Brain microvascular endothelial cell (primary cell): Measurements from ENCODE around the gene ADAMTSL2.

Experiments
- DNase-seq: peaks from one replicate; pipeline ENCODE4 v3.0.0-alpha.2; 2020
- H3K27ac ChIP-seq: fragments of 250-450 bp; sonication (Bioruptor Pico); 2 replicates; pipeline ENCODE4 v1.5.1; 2020; ENCODE audit warnings: mild to moderate bottlenecking, moderate library complexity
- H3K27me3 ChIP-seq: fragments of 250-450 bp; sonication (Bioruptor Pico); replicated peaks from 2 replicates; pipeline ENCODE4 v1.5.1; 2020; ENCODE audit warnings: mild to moderate bottlenecking
- H3K36me3 ChIP-seq: fragments of 250-450 bp; sonication (Bioruptor Pico); replicated peaks from 2 replicates; pipeline ENCODE4 v1.5.1; 2020; ENCODE audit warnings: mild to moderate bottlenecking
- H3K4me3 ChIP-seq: 2 replicates; pipeline ENCODE4 v1.5.1; 2011; ENCODE audit warnings: low read depth, mild to moderate bottlenecking, control low read depth, low read length, moderate library complexity
- in situ Hi-C: cut with HindIII; loops from 2 replicates; pipeline ENCODE4 v1.10.0; 2017; ENCODE audit warnings: low sequenced_read_pairs, low pct_ligation_motif_present
- TF ChIP-seq, protein P1 (sequence below): IDR thresholded peaks from 2 replicates; pipeline ENCODE4 v1.5.1; 2011; ENCODE audit warnings: low read depth, mild to moderate bottlenecking, moderate library complexity, low read length, control low read depth, inconsistent platforms; ENCODE audit errors: missing control alignments

ADAMTSL2 gene

DNA sequence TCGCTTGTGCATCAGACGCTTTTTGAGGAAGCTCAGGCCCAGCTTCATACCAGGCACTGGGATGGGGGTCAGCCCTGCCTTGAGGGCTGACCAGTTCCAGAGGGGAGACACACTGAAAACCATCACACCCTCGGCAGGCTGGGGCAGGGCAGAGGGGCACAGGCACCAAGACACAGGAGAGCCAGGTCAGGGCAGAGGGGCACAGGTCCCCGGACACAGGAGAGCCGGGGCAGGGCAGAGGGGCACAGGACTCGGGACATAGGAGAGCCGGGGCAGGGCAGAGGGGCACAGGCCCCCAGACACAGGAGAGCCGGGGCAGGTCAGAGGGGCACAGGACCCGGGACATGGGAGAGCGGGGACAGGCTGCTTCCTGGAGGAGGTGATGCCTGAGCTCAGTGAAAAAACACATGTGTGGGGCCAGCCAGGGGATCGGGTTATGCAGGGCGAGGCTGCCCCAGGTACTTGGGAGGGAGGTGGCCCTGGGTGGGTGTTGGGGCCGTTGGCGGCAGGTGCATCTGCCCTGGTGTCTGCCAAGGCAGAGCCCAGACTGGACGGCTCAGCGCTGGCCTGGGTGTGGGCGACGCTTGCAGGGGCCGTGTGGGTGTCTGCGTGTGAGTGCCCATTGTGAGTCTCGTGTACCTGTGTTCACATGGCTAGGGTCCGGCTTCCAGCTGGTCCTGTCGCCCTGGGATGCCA is 40.5 kb upstream of the ADAMTSL2 start:
- DNase-seq, result no peak
- in situ Hi-C loops, result no loop called here
- H3K4me3 ChIP-seq, result no peak overlapping the region
- no peaks in the 10 kb centered on the region for H3K36me3 ChIP-seq
- no peak overlapping the region for H3K27ac ChIP-seq
- TF ChIP-seq, protein P1, sequence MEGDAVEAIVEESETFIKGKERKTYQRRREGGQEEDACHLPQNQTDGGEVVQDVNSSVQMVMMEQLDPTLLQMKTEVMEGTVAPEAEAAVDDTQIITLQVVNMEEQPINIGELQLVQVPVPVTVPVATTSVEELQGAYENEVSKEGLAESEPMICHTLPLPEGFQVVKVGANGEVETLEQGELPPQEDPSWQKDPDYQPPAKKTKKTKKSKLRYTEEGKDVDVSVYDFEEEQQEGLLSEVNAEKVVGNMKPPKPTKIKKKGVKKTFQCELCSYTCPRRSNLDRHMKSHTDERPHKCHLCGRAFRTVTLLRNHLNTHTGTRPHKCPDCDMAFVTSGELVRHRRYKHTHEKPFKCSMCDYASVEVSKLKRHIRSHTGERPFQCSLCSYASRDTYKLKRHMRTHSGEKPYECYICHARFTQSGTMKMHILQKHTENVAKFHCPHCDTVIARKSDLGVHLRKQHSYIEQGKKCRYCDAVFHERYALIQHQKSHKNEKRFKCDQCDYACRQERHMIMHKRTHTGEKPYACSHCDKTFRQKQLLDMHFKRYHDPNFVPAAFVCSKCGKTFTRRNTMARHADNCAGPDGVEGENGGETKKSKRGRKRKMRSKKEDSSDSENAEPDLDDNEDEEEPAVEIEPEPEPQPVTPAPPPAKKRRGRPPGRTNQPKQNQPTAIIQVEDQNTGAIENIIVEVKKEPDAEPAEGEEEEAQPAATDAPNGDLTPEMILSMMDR, result no peak
- H3K27me3 ChIP-seq, result peaks cover 2% of the 10 kb centered on the region

DNA sequence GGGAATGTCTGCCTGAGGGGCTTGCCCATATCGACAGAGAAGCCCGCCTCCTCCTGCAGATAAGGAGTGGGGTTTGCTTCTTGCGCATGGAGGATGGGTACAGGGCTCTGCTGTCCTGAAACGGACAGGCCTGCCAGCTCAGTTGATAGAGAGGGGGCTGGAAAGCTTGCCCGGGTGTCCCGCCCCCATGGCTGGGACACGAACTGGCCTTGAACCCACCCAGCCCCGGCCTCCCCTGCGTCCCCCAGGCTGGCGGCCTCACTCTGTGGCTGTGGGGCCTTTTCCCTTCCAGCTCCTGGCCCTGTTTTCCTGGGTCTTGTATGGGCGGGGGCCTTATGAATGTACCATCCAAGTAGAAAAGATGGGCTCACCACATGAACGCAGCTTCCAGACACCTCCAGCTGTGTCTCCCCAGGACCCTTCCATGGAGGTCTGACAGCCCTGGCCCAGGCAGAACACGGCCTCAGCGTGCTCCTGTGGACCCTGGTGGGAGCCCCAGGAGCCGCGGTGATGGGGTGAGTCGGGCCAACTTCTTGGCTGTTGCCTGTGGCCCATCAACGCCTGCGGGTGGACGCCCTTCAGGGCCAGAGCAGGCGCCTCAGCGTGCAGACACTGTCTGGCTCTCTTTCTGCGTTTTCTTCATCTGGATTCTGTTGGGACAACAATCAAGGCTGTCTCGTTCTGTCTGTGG is 39.7 kb upstream of the ADAMTSL2 start:
- no peak for DNase-seq
- no peak overlapping the region for H3K4me3 ChIP-seq
- no peak overlapping the region for H3K27ac ChIP-seq
- in situ Hi-C loops, result no loop called here
- H3K27me3 ChIP-seq, result peaks cover 2% of the 10 kb centered on the region
- no peaks in the 10 kb centered on the region for H3K36me3 ChIP-seq
- TF ChIP-seq, protein P1, result no peak

DNA sequence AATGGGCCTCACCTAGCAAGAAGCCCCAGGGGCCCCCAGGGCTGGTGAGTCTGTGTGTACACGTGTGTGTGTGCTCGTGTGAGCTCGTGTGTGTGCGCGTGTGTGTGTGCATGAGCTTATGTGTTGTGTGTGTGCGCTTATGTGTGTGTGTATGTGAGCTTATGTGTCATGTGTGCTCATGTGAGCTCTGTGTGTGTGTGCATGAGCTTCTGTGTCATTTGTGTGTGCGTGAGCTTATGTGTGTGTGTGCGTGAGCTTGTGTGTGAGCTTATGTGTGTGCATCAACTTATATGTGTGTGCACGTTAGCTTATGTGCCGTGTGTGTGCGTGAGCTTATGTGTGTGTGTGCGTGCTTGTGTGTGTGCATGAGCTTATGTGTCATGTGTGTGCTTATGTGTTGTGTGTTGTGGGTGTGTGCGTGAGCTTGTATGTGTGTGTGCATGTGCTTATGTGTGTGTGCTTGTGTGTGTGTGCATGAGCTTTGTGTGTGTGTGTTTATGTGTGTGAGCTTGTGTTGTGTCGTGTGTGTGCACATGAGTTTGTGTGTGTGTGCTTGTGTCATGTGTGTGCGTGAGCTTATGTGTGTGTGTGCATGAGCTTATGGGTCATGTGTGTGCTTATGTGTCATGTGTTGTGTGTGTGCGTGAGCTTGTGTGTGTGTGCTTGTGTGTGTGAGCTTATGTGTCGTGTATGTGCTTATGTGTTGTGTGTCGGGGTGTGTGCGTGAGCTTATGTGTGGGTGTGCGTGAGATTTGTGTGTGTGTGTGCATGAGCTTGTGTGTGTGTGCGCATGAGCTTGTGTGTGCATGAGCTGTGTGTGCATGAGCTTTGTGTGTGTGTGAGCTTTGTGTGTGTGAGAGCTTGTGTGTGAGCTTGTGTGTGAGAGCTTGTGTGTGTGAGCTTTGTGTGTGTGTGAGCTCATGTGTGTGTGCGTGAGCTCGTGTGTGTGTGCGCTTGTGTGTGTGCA is 38.9 kb upstream of the ADAMTSL2 start:
- TF ChIP-seq, protein P1, result no peak
- Histone ChIP-seq H3K27ac (no peak overlapping the region), H3K36me3 (no peaks in the 10 kb centered on the region), H3K4me3 (no peak overlapping the region), H3K27me3 (peaks cover 2% of the 10 kb centered on the region)
- DNase-seq, result no peak
- in situ Hi-C loops, result no loop called here

DNA sequence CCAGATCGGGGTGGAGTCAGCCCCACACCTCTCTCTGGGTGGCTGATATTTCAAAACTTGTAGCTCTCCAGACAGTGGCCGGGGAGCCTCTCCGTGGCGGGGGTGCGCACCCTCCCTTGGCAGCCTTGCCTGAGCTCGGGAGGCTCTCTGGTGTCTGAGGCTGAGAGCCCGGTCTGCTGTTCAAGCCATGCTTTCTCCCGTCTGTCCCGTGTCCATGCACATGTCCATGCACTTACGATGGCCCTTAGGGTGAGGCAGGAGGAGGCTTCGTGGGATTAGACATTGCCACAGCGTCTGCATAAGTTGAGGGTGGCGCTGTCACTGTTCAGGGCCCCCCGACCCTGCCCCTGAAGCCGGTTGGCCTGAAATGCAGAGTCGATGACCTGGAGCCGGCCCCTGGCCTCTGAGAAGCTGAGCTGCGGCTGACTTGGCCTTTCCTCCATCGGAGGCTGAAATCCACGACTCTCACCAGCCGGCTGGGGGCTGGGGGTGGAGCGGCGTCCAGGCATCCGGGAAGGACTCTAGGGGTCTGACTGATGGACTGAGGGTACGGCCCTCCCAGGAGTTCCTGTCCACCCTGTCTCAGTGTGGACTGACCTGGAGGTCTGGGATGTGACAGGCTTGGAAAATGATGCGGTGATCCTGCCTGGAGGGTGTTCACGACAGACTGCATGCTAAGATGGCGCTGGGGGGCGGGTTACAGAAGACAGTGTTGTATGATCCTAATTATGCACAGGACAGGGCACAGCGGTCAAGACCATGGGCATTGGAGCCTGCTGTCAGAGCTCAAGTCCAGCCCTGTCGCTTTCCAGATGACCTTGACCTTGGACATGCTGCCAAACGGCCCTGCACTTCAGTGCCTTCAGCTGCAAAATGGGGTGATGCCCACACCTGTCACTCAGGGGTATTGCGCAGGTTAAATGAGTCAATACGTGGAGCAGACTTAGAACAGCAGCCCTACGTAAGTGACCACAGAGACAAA is 37.4 kb upstream of the ADAMTSL2 start:
- in situ Hi-C loops, result no loop called here
- DNase-seq, result no peak
- H3K36me3 ChIP-seq, result no peaks in the 10 kb centered on the region
- TF ChIP-seq, protein P1, result no peak
- H3K27me3 ChIP-seq, result peaks cover 2% of the 10 kb centered on the region
- H3K4me3 ChIP-seq, result no peak overlapping the region
- H3K27ac ChIP-seq, result no peak overlapping the region
